ENCODE data around the gene ZNF300. TPM values are rescaled to one million over a fixed set of nuclear protein-coding genes. Genes with fewer than 3 reads are reported as not detected.

The ZNF300 gene
- total and polyA plus RNA-seq, 2 of the 13 experiments (the other 11 are each of a cell fraction or from before 2014, with no cell fraction given), result 2.7 to 6.8 TPM

DNA sequence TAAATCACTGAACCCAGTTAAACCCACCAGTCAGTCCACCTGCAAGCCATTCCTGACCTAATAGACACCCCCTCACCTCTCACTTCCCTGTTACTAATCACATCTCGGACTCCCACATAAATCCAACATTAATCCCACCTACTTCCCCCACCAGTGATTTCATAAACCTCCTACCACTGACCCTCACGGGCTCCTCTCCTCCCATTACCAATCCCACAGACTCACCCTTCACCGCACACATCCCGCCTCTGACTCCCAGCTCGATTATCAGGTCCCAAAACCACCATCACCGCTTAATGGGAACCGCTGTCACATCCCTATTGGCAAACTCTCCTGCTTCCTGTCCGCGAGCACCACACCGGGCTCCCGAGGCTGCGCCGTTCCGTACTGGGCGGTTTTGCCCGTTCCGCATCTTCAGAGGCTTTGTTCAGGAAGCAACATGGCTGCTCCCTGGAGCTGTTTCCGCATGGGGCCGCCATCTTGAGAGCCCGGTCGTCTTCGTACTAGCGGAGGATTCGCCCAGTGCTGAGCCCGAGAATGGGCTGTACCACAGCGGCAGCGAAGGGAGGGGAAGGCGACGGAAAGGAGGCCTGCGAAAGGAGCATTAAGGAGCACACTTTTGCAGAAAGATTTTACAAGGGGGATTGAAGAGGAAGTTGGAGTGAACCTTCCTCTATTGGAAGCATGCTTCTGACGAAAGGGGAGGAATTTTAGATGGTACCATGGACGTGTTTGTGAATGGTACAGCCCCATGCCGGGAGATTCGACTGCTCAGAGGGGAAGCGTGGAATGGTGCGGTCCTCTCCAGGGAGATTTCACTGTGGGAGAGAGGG lies at the start of gene ZNF300 (continued):
- TF ChIP-seq, protein P1, sequence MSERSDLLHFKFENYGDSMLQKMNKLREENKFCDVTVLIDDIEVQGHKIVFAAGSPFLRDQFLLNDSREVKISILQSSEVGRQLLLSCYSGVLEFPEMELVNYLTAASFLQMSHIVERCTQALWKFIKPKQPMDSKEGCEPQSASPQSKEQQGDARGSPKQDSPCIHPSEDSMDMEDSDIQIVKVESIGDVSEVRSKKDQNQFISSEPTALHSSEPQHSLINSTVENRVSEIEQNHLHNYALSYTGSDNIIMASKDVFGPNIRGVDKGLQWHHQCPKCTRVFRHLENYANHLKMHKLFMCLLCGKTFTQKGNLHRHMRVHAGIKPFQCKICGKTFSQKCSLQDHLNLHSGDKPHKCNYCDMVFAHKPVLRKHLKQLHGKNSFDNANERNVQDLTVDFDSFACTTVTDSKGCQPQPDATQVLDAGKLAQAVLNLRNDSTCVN (CRISPR knock-in tag; IDR thresholded peaks at IDR 0.05; ENCODE audit: borderline replicate concordance), result no peak
- TF ChIP-seq, protein P2, sequence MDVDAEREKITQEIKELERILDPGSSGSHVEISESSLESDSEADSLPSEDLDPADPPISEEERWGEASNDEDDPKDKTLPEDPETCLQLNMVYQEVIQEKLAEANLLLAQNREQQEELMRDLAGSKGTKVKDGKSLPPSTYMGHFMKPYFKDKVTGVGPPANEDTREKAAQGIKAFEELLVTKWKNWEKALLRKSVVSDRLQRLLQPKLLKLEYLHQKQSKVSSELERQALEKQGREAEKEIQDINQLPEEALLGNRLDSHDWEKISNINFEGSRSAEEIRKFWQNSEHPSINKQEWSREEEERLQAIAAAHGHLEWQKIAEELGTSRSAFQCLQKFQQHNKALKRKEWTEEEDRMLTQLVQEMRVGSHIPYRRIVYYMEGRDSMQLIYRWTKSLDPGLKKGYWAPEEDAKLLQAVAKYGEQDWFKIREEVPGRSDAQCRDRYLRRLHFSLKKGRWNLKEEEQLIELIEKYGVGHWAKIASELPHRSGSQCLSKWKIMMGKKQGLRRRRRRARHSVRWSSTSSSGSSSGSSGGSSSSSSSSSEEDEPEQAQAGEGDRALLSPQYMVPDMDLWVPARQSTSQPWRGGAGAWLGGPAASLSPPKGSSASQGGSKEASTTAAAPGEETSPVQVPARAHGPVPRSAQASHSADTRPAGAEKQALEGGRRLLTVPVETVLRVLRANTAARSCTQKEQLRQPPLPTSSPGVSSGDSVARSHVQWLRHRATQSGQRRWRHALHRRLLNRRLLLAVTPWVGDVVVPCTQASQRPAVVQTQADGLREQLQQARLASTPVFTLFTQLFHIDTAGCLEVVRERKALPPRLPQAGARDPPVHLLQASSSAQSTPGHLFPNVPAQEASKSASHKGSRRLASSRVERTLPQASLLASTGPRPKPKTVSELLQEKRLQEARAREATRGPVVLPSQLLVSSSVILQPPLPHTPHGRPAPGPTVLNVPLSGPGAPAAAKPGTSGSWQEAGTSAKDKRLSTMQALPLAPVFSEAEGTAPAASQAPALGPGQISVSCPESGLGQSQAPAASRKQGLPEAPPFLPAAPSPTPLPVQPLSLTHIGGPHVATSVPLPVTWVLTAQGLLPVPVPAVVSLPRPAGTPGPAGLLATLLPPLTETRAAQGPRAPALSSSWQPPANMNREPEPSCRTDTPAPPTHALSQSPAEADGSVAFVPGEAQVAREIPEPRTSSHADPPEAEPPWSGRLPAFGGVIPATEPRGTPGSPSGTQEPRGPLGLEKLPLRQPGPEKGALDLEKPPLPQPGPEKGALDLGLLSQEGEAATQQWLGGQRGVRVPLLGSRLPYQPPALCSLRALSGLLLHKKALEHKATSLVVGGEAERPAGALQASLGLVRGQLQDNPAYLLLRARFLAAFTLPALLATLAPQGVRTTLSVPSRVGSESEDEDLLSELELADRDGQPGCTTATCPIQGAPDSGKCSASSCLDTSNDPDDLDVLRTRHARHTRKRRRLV (CRISPR knock-in tag; IDR thresholded peaks at IDR 0.05), result no peak
- TF ChIP-seq, protein P3, sequence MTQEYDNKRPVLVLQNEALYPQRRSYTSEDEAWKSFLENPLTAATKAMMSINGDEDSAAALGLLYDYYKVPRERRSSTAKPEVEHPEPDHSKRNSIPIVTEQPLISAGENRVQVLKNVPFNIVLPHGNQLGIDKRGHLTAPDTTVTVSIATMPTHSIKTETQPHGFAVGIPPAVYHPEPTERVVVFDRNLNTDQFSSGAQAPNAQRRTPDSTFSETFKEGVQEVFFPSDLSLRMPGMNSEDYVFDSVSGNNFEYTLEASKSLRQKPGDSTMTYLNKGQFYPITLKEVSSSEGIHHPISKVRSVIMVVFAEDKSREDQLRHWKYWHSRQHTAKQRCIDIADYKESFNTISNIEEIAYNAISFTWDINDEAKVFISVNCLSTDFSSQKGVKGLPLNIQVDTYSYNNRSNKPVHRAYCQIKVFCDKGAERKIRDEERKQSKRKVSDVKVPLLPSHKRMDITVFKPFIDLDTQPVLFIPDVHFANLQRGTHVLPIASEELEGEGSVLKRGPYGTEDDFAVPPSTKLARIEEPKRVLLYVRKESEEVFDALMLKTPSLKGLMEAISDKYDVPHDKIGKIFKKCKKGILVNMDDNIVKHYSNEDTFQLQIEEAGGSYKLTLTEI (CRISPR knock-in tag; conservative IDR thresholded peaks at IDR 0.05), result no peak
- TF ChIP-seq IKZF1 (IDR thresholded peaks at IDR 0.05) (no peak), ZSCAN21 (CRISPR knock-in tag; IDR thresholded peaks at IDR 0.05; ENCODE audit: borderline replicate concordance) (no peak), ZKSCAN1 (IDR thresholded peaks at IDR 0.05; ENCODE audit: low read length) (no peak), PHF5A (CRISPR knock-in tag; IDR thresholded peaks at IDR 0.05; ENCODE audit: low read depth, unreplicated experiment) (peak; percentile 26), ZFP37 (CRISPR knock-in tag; IDR thresholded peaks at IDR 0.05; ENCODE audit: borderline replicate concordance) (no peak), ARNTL (CRISPR knock-in tag; IDR thresholded peaks at IDR 0.05) (no peak), PCBP1 (IDR thresholded peaks at IDR 0.05; ENCODE audit: borderline replicate concordance, low read depth, low read length) (0 out of 2 replicates have a peak, but pooled peaks have one; percentile 47), ZNF572 (CRISPR knock-in tag; IDR thresholded peaks at IDR 0.05) (no peak; the same call in 1 of the 2 replicates), ZNF879 (CRISPR knock-in tag; IDR thresholded peaks at IDR 0.05) (0 out of 2 replicates have a peak, but pooled peaks have one; percentile 59), ZNF781 (CRISPR knock-in tag; IDR thresholded peaks at IDR 0.05; ENCODE audit: borderline replicate concordance, not compliant biosample characterization) (peak; percentile 47), YY1 (IDR thresholded peaks at IDR 0.05; ENCODE audit: insufficient read depth, insufficient replicate concordance, low read depth, low read length) (peak; percentile 100), NFYB (CRISPR knock-in tag; IDR thresholded peaks at IDR 0.05) (peak; percentile 72)
- TF ChIP-seq, protein P4, sequence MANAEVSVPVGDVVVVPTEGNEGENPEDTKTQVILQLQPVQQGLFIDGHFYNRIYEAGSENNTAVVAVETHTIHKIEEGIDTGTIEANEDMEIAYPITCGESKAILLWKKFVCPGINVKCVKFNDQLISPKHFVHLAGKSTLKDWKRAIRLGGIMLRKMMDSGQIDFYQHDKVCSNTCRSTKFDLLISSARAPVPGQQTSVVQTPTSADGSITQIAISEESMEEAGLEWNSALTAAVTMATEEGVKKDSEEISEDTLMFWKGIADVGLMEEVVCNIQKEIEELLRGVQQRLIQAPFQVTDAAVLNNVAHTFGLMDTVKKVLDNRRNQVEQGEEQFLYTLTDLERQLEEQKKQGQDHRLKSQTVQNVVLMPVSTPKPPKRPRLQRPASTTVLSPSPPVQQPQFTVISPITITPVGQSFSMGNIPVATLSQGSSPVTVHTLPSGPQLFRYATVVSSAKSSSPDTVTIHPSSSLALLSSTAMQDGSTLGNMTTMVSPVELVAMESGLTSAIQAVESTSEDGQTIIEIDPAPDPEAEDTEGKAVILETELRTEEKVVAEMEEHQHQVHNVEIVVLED (CRISPR knock-in tag; IDR thresholded peaks at IDR 0.05; ENCODE audit: borderline replicate concordance), result peak; percentile 37; the same call in 1 of the 2 replicates
- TF ChIP-seq, protein P5, sequence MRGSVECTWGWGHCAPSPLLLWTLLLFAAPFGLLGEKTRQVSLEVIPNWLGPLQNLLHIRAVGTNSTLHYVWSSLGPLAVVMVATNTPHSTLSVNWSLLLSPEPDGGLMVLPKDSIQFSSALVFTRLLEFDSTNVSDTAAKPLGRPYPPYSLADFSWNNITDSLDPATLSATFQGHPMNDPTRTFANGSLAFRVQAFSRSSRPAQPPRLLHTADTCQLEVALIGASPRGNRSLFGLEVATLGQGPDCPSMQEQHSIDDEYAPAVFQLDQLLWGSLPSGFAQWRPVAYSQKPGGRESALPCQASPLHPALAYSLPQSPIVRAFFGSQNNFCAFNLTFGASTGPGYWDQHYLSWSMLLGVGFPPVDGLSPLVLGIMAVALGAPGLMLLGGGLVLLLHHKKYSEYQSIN (CRISPR knock-in tag; IDR thresholded peaks at IDR 0.05; ENCODE audit: borderline replicate concordance), result no peak
